Natural killer cell (primary cell): ENCODE measurements around the gene GADL1. TPM values are rescaled to one million over a fixed set of nuclear protein-coding genes. Genes with fewer than 3 reads are reported as not detected.

Source experiments
- ATAC-seq, 3 donors: fragments of 150-1000 bp in 2 of 3; fragments of 200-7000 bp in 1 of 3; cut with Tn5 transposase; 1 replicate in 1 of 3; 2 replicates in 2 of 3; pipeline ENCODE4 v1.10.0; 2021; ENCODE audit warnings: mild to moderate bottlenecking in 2 of 3, moderate library complexity in 2 of 3
- DNase-seq, 2 donors: peaks; one replicate each; pipeline versions ENCODE4 v3.0.0 to v3.0.0-alpha.2; 2013 to 2021; ENCODE audit warnings: mixed read lengths in 1 of 2
- H3K27ac ChIP-seq: one replicate; pipeline ENCODE4 v1.5.1; 2013; ENCODE audit warnings: mild to moderate bottlenecking, low read length
- H3K27me3 ChIP-seq: one replicate; pipeline ENCODE4 v1.6.1; 2013; ENCODE audit warnings: low read length; ENCODE audit not compliant: control insufficient read depth, insufficient read depth
- H3K36me3 ChIP-seq: one replicate; pipeline ENCODE4 v1.6.1; 2013; ENCODE audit warnings: low read length; ENCODE audit not compliant: control insufficient read depth, insufficient read depth
- H3K4me1 ChIP-seq: one replicate; pipeline ENCODE4 v1.6.1; 2013; ENCODE audit warnings: low read length; ENCODE audit not compliant: control insufficient read depth, insufficient read depth
- H3K4me3 ChIP-seq: one replicate; pipeline ENCODE4 v1.5.1; 2013; ENCODE audit warnings: low read length
- H3K9me3 ChIP-seq: one replicate; pipeline ENCODE4 v1.6.1; 2013; ENCODE audit warnings: low read length; ENCODE audit not compliant: control insufficient read depth, insufficient read depth
- H3K27ac Mint-ChIP-seq, 2 donors: one replicate each; pipeline ENCODE4 v1.8.0; 2022; ENCODE audit warnings: mild to moderate bottlenecking in 2 of 2, mixed read lengths in 2 of 2, moderate library complexity in 1 of 2
- H3K27me3 Mint-ChIP-seq, 2 donors: one replicate each; pipeline ENCODE4 v1.8.0; 2022; ENCODE audit warnings: low read depth in 2 of 2, mixed read lengths in 2 of 2
- H3K36me3 Mint-ChIP-seq: one replicate; pipeline ENCODE4 v1.8.0; 2022; ENCODE audit warnings: mixed read lengths
- H3K4me1 Mint-ChIP-seq, 2 donors: one replicate each; pipeline ENCODE4 v1.8.0; 2022; ENCODE audit warnings: mixed read lengths in 2 of 2
- H3K4me3 Mint-ChIP-seq: one replicate; pipeline ENCODE4 v1.8.0; 2022; ENCODE audit warnings: mild to moderate bottlenecking, moderate library complexity, mixed read lengths
- H3K9me3 Mint-ChIP-seq, 2 donors: one replicate each; pipeline ENCODE4 v1.8.0; 2022; ENCODE audit warnings: mixed read lengths in 2 of 2
- WGBS: methylation state at CpG from one replicate; pipeline ENCODE4 v1.1.7; 2013; ENCODE audit warnings: missing lambda C conversion rate; ENCODE audit not compliant: insufficient coverage; 5-methylcytosine and 5-hydroxymethylcytosine counted together
- intact Hi-C: fragments of 100-400 bp; cut with micrococcal nuclease; formaldehyde crosslinking; loops from one replicate; pipeline ENCODE4 v1.14.2; 2022
- total RNA-seq, 4 donors: library from RNA; stranded (reverse); fragments of 120-200 nt in 1 of 4; gene quantifications; one replicate each; pipeline versions ENCODE4 v1.2.3 to v1.2.4, GENCODE V29; 2013 to 2022
- TF ChIP-seq, protein P1 (sequence below): fragments of 200-600 bp; IDR thresholded peaks from one replicate; pipeline ENCODE4 v1.8.0; 2022; ENCODE audit warnings: antibody characterized with exemption

GADL1 gene
- total RNA-seq, 3 donors from 2014 or later (not counting 1 experiment from before 2014, with no cell fraction given), result not detected

DNA sequence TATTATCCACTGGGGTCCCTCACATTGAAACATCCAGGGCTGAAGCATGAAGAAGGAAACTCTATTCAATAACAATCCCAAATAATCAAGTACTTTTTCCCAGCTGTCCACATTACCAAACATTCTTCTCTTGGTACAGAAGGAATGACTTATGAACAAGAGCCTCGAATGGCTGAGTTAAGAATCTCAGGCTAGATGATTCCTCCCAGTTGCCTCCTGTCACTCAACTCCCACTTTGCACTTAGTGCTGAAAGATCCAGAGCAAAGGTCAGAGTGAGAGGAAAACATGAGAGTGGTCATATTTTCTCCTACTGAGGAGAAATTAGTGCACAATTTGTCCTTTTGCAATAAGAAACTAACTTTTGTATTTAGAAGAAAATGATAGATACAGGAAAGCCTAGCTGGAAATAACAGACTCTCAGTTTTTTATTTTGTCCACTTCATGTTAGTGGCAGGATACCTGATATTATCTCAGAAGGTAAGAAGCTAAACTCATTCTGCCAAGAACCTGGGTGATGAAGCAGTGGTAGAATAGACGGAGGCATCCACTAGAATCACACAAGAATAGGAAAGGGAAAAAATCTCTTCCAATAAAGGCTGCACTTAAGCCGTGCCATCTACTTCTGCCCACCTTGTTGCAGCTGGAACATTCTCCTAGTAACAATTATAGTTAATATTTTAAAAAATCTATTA, 46.2 kb downstream of the GADL1 start:
- H3K27me3 Mint-ChIP-seq, result peaks cover 2 to 9% of the 10 kb centered on the region in 2 donors
- no peak overlapping the region for H3K4me3 Mint-ChIP-seq
- H3K36me3 Mint-ChIP-seq, result no peaks in the 10 kb centered on the region
- ATAC-seq, result no peak
- H3K27ac Mint-ChIP-seq, result no peak overlapping the region
- intact Hi-C loops, result no loop called here
- DNase-seq, result no peak
- Histone ChIP-seq H3K27ac (no peak overlapping the region), H3K4me3 (no peak overlapping the region), H3K27me3 (no peaks in the 10 kb centered on the region), H3K9me3 (no peaks in the 10 kb centered on the region), H3K4me1 (no peaks in the 10 kb centered on the region), H3K36me3 (no peaks in the 10 kb centered on the region)
- WGBS, result no CpG with 5 or more reads among the region's 3 CpGs
- TF ChIP-seq, protein P1, sequence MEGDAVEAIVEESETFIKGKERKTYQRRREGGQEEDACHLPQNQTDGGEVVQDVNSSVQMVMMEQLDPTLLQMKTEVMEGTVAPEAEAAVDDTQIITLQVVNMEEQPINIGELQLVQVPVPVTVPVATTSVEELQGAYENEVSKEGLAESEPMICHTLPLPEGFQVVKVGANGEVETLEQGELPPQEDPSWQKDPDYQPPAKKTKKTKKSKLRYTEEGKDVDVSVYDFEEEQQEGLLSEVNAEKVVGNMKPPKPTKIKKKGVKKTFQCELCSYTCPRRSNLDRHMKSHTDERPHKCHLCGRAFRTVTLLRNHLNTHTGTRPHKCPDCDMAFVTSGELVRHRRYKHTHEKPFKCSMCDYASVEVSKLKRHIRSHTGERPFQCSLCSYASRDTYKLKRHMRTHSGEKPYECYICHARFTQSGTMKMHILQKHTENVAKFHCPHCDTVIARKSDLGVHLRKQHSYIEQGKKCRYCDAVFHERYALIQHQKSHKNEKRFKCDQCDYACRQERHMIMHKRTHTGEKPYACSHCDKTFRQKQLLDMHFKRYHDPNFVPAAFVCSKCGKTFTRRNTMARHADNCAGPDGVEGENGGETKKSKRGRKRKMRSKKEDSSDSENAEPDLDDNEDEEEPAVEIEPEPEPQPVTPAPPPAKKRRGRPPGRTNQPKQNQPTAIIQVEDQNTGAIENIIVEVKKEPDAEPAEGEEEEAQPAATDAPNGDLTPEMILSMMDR, result no peak
- no peaks in the 10 kb centered on the region for H3K9me3 Mint-ChIP-seq
- no peaks in the 10 kb centered on the region for H3K4me1 Mint-ChIP-seq

DNA sequence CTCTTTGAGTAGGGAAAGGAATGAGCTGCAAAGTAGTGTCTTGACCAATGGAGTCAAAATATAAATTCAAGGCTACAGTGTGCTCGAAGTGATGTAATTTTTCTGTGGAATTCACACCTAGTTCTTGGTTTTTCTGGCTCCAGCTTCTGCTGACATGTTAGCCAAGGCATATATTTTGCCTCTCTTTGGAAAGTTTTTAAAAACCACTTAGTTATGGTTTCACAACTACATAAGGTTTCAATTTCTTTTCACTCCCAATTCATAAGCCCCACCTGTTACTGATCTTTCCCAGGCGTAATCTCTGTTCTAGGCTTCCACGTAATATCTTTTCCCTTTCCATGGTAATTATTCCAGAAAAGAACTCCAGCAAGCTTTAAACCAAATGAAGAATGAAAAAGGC, 46.9 kb downstream of the GADL1 start:
- 63% methylated on average over 3 of the region's 3 CpGs for WGBS
- Histone ChIP-seq H3K36me3 (no peaks in the 10 kb centered on the region), H3K9me3 (no peaks in the 10 kb centered on the region), H3K27me3 (no peaks in the 10 kb centered on the region), H3K4me3 (no peak overlapping the region), H3K27ac (no peak overlapping the region), H3K4me1 (no peaks in the 10 kb centered on the region)
- Mint-ChIP-seq H3K4me3 (no peak overlapping the region), H3K9me3 (no peaks in the 10 kb centered on the region), H3K4me1 (no peaks in the 10 kb centered on the region), H3K27me3 (peaks cover 2 to 9% of the 10 kb centered on the region in 2 donors), H3K27ac (no peak overlapping the region), H3K36me3 (no peaks in the 10 kb centered on the region)
- ATAC-seq, result no peak
- TF ChIP-seq, protein P1, result no peak
- intact Hi-C loops, result no loop called here
- DNase-seq, result no peak

DNA sequence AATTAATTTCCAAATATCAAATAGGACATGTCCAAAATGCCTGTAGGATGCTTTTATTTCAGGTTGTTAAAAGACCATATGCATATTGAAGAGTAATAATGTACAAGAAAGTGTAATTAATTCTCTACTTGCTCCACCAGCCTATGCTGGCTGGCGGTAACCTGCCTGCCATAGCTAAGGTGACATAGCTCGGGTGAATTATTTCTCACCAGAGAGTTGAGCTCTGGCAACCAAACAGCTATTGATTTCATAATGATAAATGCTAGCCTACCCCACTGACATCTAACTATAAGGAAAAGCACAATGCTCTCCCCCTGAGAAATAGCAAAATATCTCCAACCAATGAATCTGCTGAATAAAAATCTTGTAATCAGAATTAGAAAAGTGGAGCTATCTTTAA, 48.9 kb downstream of the GADL1 start:
- ATAC-seq, result no peak
- TF ChIP-seq, protein P1, result no peak
- no peaks in the 10 kb centered on the region for H3K4me1 ChIP-seq
- H3K36me3 ChIP-seq, result no peaks in the 10 kb centered on the region
- Mint-ChIP-seq H3K4me3 (no peak overlapping the region), H3K4me1 (no peaks in the 10 kb centered on the region), H3K9me3 (no peaks in the 10 kb centered on the region), H3K36me3 (no peaks in the 10 kb centered on the region), H3K27me3 (peaks cover 2 to 16% of the 10 kb centered on the region in 2 donors), H3K27ac (no peak overlapping the region)
- DNase-seq, result no peak
- H3K9me3 ChIP-seq, result no peaks in the 10 kb centered on the region
- no peak overlapping the region for H3K27ac ChIP-seq
- 100% methylated on average over 2 of the region's 2 CpGs for WGBS
- no peak overlapping the region for H3K4me3 ChIP-seq
- intact Hi-C loops, result no loop called here
- no peaks in the 10 kb centered on the region for H3K27me3 ChIP-seq

DNA sequence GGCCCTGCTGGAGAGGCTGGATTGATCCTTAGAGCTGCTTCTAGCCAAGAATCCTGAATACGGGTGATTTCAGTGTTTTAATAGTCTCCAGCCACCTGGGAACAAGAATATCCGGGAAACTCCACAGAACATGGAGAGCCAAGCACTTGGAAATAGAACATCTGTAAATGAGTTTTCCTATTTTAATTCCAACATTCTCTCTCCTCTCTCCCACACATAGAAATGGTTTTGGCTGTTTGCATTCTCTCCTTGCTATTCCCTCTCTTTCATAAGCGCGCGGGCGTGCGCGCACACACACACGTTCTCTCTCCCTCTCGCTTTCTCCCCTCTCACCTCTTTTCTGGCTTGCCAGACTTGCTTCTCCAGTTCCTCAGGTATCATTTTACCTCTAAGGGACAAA, 50.6 kb downstream of the GADL1 start:
- H3K27me3 Mint-ChIP-seq, result peaks cover 2 to 16% of the 10 kb centered on the region in 2 donors
- H3K4me3 Mint-ChIP-seq, result no peak overlapping the region
- TF ChIP-seq, protein P1, result no peak
- WGBS, result 91% methylated on average over 10 of the region's 10 CpGs
- intact Hi-C loops, result no loop called here
- Histone ChIP-seq H3K27ac (no peak overlapping the region), H3K36me3 (no peaks in the 10 kb centered on the region), H3K4me3 (no peak overlapping the region), H3K9me3 (no peaks in the 10 kb centered on the region), H3K27me3 (peaks cover under 1% of the 10 kb centered on the region), H3K4me1 (no peaks in the 10 kb centered on the region)
- H3K9me3 Mint-ChIP-seq, result no peaks in the 10 kb centered on the region
- DNase-seq (no peak), ATAC-seq (no peak)
- H3K4me1 Mint-ChIP-seq, result no peaks in the 10 kb centered on the region
- no peak overlapping the region for H3K27ac Mint-ChIP-seq
- no peaks in the 10 kb centered on the region for H3K36me3 Mint-ChIP-seq
